Measurements from ENCODE around the gene SAP30. TPM values are rescaled to one million over a fixed set of nuclear protein-coding genes. Genes with fewer than 3 reads are reported as not detected.

The SAP30 gene
- total and polyA plus RNA-seq, 9 of the 15 experiments (the other 6 are each of a cell fraction or from before 2014, with no cell fraction given): 5.9 to 51.1 (median 32.6) TPM

GRCh38 chr4:173332021-173332487, 38.7 kb upstream of the SAP30 start:
- no TSS peak for BruUV-seq (replicated peaks)
- no peak for TF ChIP-seq HMG20A (CRISPR knock-in tag; conservative IDR thresholded peaks at IDR 0.05)
- TF ChIP-seq CHAMP1 (IDR thresholded peaks at IDR 0.05): no peak
- no peak for TF ChIP-seq ZNF184 (CRISPR knock-in tag; IDR thresholded peaks at IDR 0.05)
- TF ChIP-seq ATF1 (CRISPR knock-in tag; IDR thresholded peaks at IDR 0.05): no peak
- peak; percentile 59; the same call in 1 of the 2 replicates for TF ChIP-seq ATF1 (tag; IDR thresholded peaks at IDR 0.05)
- no peak for TF ChIP-seq CUX1 (CRISPR knock-in tag; IDR thresholded peaks at IDR 0.05)
- TF ChIP-seq KDM2B (CRISPR knock-in tag; IDR thresholded peaks at IDR 0.05): no peak

More at GRCh38 chr4:173332021-173332487, 38.7 kb upstream of the SAP30 start:
- FAIRE-seq: no peak
- peaks cover 55% of the 10 kb centered on the region for H3K79me2 ChIP-seq (ENCODE audit: control insufficient read depth, insufficient read depth, low read length)
- no peak overlapping the region for H2AFZ ChIP-seq (ENCODE audit: low read depth, low read length)
- H4K20me1 ChIP-seq (replicated peaks; ENCODE audit: control insufficient read depth, insufficient read depth, low read length): no peaks in the 10 kb centered on the region; the same call in 1 of the 2 replicates
- peak overlapping the region; percentile 95 for H3K4me3 ChIP-seq
- H3K27ac ChIP-seq (ENCODE audit: extremely low read depth, low read depth, low read length): 0 out of 3 replicates have a peak overlapping the region, but pooled peaks have one; percentile 15
- no peak for DNase-seq (ENCODE audit: extremely low read depth in 1 of 4, low spot score in 3 of 4)
- in situ Hi-C loops (cut with MboI): loop anchor here (5.0 kb wide), 1 partner anchor 35 kb away; no protein-coding TSS in a partner anchor
- H3K27me3 ChIP-seq (ENCODE audit: control insufficient read depth in 2 of 2, insufficient read depth in 2 of 2, low read length in 2 of 2): no peaks in the 10 kb centered on the region
- intact Hi-C loops (cut with micrococcal nuclease): loop anchor here (5.0 to 10.0 kb wide), 2 partner anchors 80 to 953 kb away; partner anchors contain the start of genes CEP44 and FBXO8
- 45% methylated on average over 6 of the region's 6 CpGs for WGBS (ENCODE audit: insufficient coverage, low coverage, missing lambda C conversion rate)
- no peaks in the 10 kb centered on the region for H3K9me1 ChIP-seq (ENCODE audit: control insufficient read depth, insufficient read depth, low read length)
- H3K9me3 ChIP-seq (replicated peaks; ENCODE audit: control insufficient read depth, insufficient read depth, low read depth, low read length): no peaks in the 10 kb centered on the region
- ATAC-seq: no peak
- POLR2A ChIA-PET: interaction anchor here (1.0 to 8.8 kb wide), 5 partner anchors 9 to 81 kb away, joined by 3 to 123 read pairs (median 6); partner anchors contain the start of gene SAP30
- peak overlapping the region; percentile 53 to 99; a peak in 3 of 4 replicates for H3K9ac ChIP-seq (ENCODE audit: insufficient read depth in 1 of 2, low read depth in 2 of 2, low read length in 2 of 2)
- H3K36me3 ChIP-seq (ENCODE audit: control insufficient read depth, insufficient read depth, low read length): peaks cover 59% of the 10 kb centered on the region
- H3K4me1 ChIP-seq (replicated peaks in 1 of 2; ENCODE audit: control insufficient read depth in 2 of 2, insufficient read depth in 2 of 2, low read length in 2 of 2): peaks cover 0 to 13% of the 10 kb centered on the region in 2 experiments; a peak in 2 of 5 replicates
- H3K4me2 ChIP-seq (ENCODE audit: insufficient read depth, low read length): peak overlapping the region; percentile 91
- CTCF ChIA-PET (ENCODE audit: low intra/inter-chr PET ratio): interaction anchor here (0.6 kb wide), 1 partner anchor 53 kb away, joined by 4 read pairs; no protein-coding TSS in a partner anchor
